ENCODE data around the gene TTC6. TPM values are rescaled to one million over a fixed set of nuclear protein-coding genes. Genes with fewer than 3 reads are reported as not detected.

The TTC6 gene
- polyA plus RNA-seq, 1 donor (not counting 4 experiments of a cell fraction or from before 2014, with no cell fraction given): not detected

GRCh38 chr14:37642125-37642524 lies 46.7 kb downstream of the TTC6 start:
- Histone ChIP-seq H3K27ac (ENCODE audit: control insufficient read depth, insufficient read depth, low read length) (no peak overlapping the region), H3K9me1 (ENCODE audit: control insufficient read depth, extremely low read depth, insufficient read depth, low read length) (no peaks in the 10 kb centered on the region), H4K20me1 (ENCODE audit: control insufficient read depth, extremely low read depth, insufficient read depth, low read length) (no peaks in the 10 kb centered on the region), H3K4me3 (ENCODE audit: control insufficient read depth in 2 of 3, extremely low read depth in 1 of 3, insufficient read depth in 2 of 3, low read depth in 1 of 3, low read length in 3 of 3) (no peak overlapping the region), H3K9me3 (ENCODE audit: control insufficient read depth, low read depth, low read length) (no peaks in the 10 kb centered on the region), H3K4me1 (ENCODE audit: control insufficient read depth, extremely low read depth, insufficient read depth, low read length) (no peaks in the 10 kb centered on the region), H3K79me2 (ENCODE audit: control insufficient read depth, insufficient read depth, low read length) (no peaks in the 10 kb centered on the region), H3K27me3 (ENCODE audit: control insufficient read depth, extremely low read depth, insufficient read depth, low read length) (no peaks in the 10 kb centered on the region), H3K9ac (ENCODE audit: control insufficient read depth, extremely low read depth, insufficient read depth, low read length) (no peak overlapping the region), H3K4me2 (ENCODE audit: control insufficient read depth, extremely low read depth, insufficient read depth, low read depth, low read length) (no peak overlapping the region), H3K36me3 (ENCODE audit: control insufficient read depth in 2 of 2, extremely low read depth in 1 of 2, insufficient read depth in 2 of 2, low read length in 2 of 2) (no peaks in the 10 kb centered on the region), H2AFZ (ENCODE audit: control insufficient read depth, low read length) (no peak overlapping the region)
- TF ChIP-seq CTCF (optimal IDR thresholded peaks at IDR 0.05 in 1 of 3, IDR thresholded peaks at IDR 0.05 in 1 of 3, conservative IDR thresholded peaks at IDR 0.05 in 1 of 3; ENCODE audit: extremely low read depth in 1 of 3, insufficient read depth in 2 of 3, low read length in 3 of 3): no peak
- TF ChIP-seq EZH2 (IDR thresholded peaks at IDR 0.05; ENCODE audit: low read length): no peak
- FAIRE-seq: no peak
- dilution Hi-C loops (cut with MboI; ENCODE audit: extremely low pct_ligation_motif_present, low sequenced_read_pairs): no loop called here
- no peak for DNase-seq (ENCODE audit: low read depth, low spot score)

- no peaks in the 10 kb centered on the region for H3K4me1 ChIP-seq (ENCODE audit: control insufficient read depth, extremely low read depth, insufficient read depth, low read length)
- H2AFZ ChIP-seq (ENCODE audit: control insufficient read depth, low read length): no peak overlapping the region
- no peaks in the 10 kb centered on the region for H3K27me3 ChIP-seq (ENCODE audit: control insufficient read depth, extremely low read depth, insufficient read depth, low read length)
- H3K9ac ChIP-seq (ENCODE audit: control insufficient read depth, extremely low read depth, insufficient read depth, low read length): no peak overlapping the region
- FAIRE-seq (no peak), DNase-seq (ENCODE audit: low read depth, low spot score) (no peak)
- dilution Hi-C loops (cut with MboI; ENCODE audit: extremely low pct_ligation_motif_present, low sequenced_read_pairs): no loop called here
- no peak overlapping the region for H3K27ac ChIP-seq (ENCODE audit: control insufficient read depth, insufficient read depth, low read length)
- no peak for TF ChIP-seq CTCF (optimal IDR thresholded peaks at IDR 0.05 in 1 of 3, IDR thresholded peaks at IDR 0.05 in 1 of 3, conservative IDR thresholded peaks at IDR 0.05 in 1 of 3; ENCODE audit: extremely low read depth in 1 of 3, insufficient read depth in 2 of 3, low read length in 3 of 3)
- no peak for TF ChIP-seq EZH2 (IDR thresholded peaks at IDR 0.05; ENCODE audit: low read length)
- no peak overlapping the region for H3K4me2 ChIP-seq (ENCODE audit: control insufficient read depth, extremely low read depth, insufficient read depth, low read depth, low read length)
- H3K4me3 ChIP-seq (ENCODE audit: control insufficient read depth in 2 of 3, extremely low read depth in 1 of 3, insufficient read depth in 2 of 3, low read depth in 1 of 3, low read length in 3 of 3): no peak overlapping the region
- H3K79me2 ChIP-seq (ENCODE audit: control insufficient read depth, insufficient read depth, low read length): no peaks in the 10 kb centered on the region
- no peaks in the 10 kb centered on the region for H4K20me1 ChIP-seq (ENCODE audit: control insufficient read depth, extremely low read depth, insufficient read depth, low read length)
- no peaks in the 10 kb centered on the region for H3K9me3 ChIP-seq (ENCODE audit: control insufficient read depth, low read depth, low read length)
- H3K36me3 ChIP-seq (ENCODE audit: control insufficient read depth in 2 of 2, extremely low read depth in 1 of 2, insufficient read depth in 2 of 2, low read length in 2 of 2): no peaks in the 10 kb centered on the region
- no peaks in the 10 kb centered on the region for H3K9me1 ChIP-seq (ENCODE audit: control insufficient read depth, extremely low read depth, insufficient read depth, low read length)
Measured at GRCh38 chr14:37643701-37644100, 48.3 kb downstream of the TTC6 start.

Other genes with a start within 250 kb of the TTC6 start
- gene FOXA1, start 380 bp upstream of the TTC6 start, polyA plus RNA-seq: 0.09 to 0.85 TPM (median 0.45 TPM) in 3 replicates

Measured in keratinocyte (primary cell).